Cardiac fibroblast (primary cell): ENCODE data around the gene MGMT.
A peak's percentile ranks its signal among the peaks of the same experiment; 100 is the strongest.

Experiments used
- DNase-seq, 2 donors: peaks; one replicate each; pipeline versions ENCODE4 v3.0.0 to v3.0.0-alpha.2; 2010; ENCODE audit warnings: low read depth in 2 of 2
- H3K4me3 ChIP-seq, 2 donors: replicated peaks in 1 of 2; 1 replicate in 1 of 2; 2 replicates in 1 of 2; pipeline ENCODE4 v1.5.1; 2011; ENCODE audit warnings: low read depth in 2 of 2, low read length in 2 of 2, mild to moderate bottlenecking in 2 of 2, moderate library complexity in 1 of 2
- CTCF ChIP-seq: IDR thresholded peaks from one replicate; pipeline ENCODE4 v1.5.1; 2011; ENCODE audit warnings: low read depth, mild to moderate bottlenecking, low read length, inconsistent platforms

The MGMT gene

GRCh38 chr10:129544205-129545202, 77.5 kb downstream of the MGMT start:
- no peak for TF ChIP-seq CTCF
- H3K4me3 ChIP-seq, result no peak overlapping the region
- no peak for DNase-seq

GRCh38 chr10:129545261-129545660, 78.2 kb downstream of the MGMT start:
- no peak for TF ChIP-seq CTCF
- H3K4me3 ChIP-seq, result no peak overlapping the region
- peak; percentile 57 to 67 for DNase-seq

- no peak overlapping the region for H3K4me3 ChIP-seq
- no peak for DNase-seq
- TF ChIP-seq CTCF, result no peak
Observed at GRCh38 chr10:129546106-129546505, 79.1 kb downstream of the MGMT start.

GRCh38 chr10:129547608-129548007, 80.6 kb downstream of the MGMT start:
- H3K4me3 ChIP-seq, result no peak overlapping the region
- DNase-seq, result no peak
- TF ChIP-seq CTCF, result no peak

GRCh38 chr10:129548600-129548999, 81.6 kb downstream of the MGMT start:
- DNase-seq, result no peak
- TF ChIP-seq CTCF, result no peak
- H3K4me3 ChIP-seq, result no peak overlapping the region

- no peak overlapping the region for H3K4me3 ChIP-seq
- no peak for TF ChIP-seq CTCF
- no peak for DNase-seq
Observed at GRCh38 chr10:129550076-129550475, 83.0 kb downstream of the MGMT start.
